Activated CD4-positive, alpha-beta memory T cell treated with anti-CD3 and anti-CD28 coated beads for 36 hours (primary cell): ENCODE data around the gene RING1. TPM values are rescaled to one million over a fixed set of nuclear protein-coding genes. Genes with fewer than 3 reads are reported as not detected.

Source experiments
- CTCF ChIA-PET: fragments of 350-600 bp; sonication (Branson Sonifier 250); formaldehyde crosslinking; loops from one replicate; lab custom pipeline; 2021; ENCODE audit warnings: antibody characterized with exemption, inconsistent platforms; lab: Charles Lee
- POLR2A ChIA-PET: fragments of 350-600 bp; sonication (Branson Sonifier 250); formaldehyde crosslinking; loops from one replicate; lab custom pipeline; 2021; ENCODE audit warnings: antibody characterized with exemption; lab: Charles Lee
- DNase-seq: peaks from one replicate; pipeline ENCODE4 v3.0.0-alpha.2; 2020
- H3K27ac Mint-ChIP-seq: one replicate; pipeline ENCODE4 v1.8.0; 2021; ENCODE audit warnings: mixed read lengths
- H3K27me3 Mint-ChIP-seq: one replicate; pipeline ENCODE4 v1.8.0; 2021; ENCODE audit warnings: mixed read lengths
- H3K36me3 Mint-ChIP-seq: one replicate; pipeline ENCODE4 v1.8.0; 2021; ENCODE audit warnings: mixed read lengths
- H3K4me1 Mint-ChIP-seq: one replicate; pipeline ENCODE4 v1.8.0; 2021; ENCODE audit warnings: low read depth, mixed read lengths
- H3K4me3 Mint-ChIP-seq: one replicate; pipeline ENCODE4 v1.8.0; 2021; ENCODE audit warnings: mild to moderate bottlenecking, mixed read lengths
- H3K9me3 Mint-ChIP-seq: one replicate; pipeline ENCODE4 v1.8.0; 2021; ENCODE audit warnings: mixed read lengths
- intact Hi-C: fragments of 100-400 bp; cut with micrococcal nuclease; formaldehyde crosslinking; loops from one replicate; pipeline ENCODE4 v1.15.1; 2023
- microRNA-seq: library from miRNA; unstranded; fragments of <30 nt; microRNA quantifications from one replicate; pipeline ENCODE4 v1.2.0, GENCODE V29; 2022; ENCODE audit warnings: borderline number of aligned reads, borderline microRNAs expressed, borderline replicate concordance
- total RNA-seq, 2 experiments: library from RNA; stranded (reverse); gene quantifications; one replicate each; pipeline ENCODE4 v1.2.3, GENCODE V29; 2021

The RING1 gene
- total RNA-seq, 2 experiments from 2014 or later: 25.4 to 28.4 TPM

DNA sequence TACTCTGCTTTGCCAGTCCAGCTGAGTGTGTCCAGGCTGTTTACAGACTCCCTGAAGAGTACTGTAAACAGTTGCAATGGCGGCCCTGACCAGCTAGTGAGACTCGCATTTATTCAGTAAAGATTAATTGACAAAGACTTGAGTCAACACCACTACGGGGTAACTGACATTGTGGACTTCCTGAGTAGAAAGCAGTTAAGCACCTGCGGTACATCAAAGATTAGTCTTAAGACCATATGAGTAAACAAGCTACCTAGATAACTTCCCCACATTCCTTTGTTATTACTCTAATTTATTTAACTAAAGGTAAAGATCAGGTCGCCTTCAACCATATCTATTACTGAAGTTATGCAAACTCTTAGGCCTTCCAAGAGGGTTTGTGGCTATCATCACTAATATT is 50.7 kb downstream of the RING1 start:
- no peaks in the 10 kb centered on the region for H3K4me1 Mint-ChIP-seq
- POLR2A ChIA-PET: no interaction called here
- CTCF ChIA-PET: no interaction called here
- no peak overlapping the region for H3K27ac Mint-ChIP-seq
- H3K4me3 Mint-ChIP-seq: no peak overlapping the region
- DNase-seq: no peak
- H3K36me3 Mint-ChIP-seq: peaks cover 41% of the 10 kb centered on the region
- H3K9me3 Mint-ChIP-seq: no peaks in the 10 kb centered on the region
- no peaks in the 10 kb centered on the region for H3K27me3 Mint-ChIP-seq
- intact Hi-C loops: no loop called here

Small RNAs within 50 kb of the gene (microRNA-seq; reads per million reads assigned to microRNA genes)
- 6.3 reads per million, percentile 23 among the genes with 10 or more reads in this experiment for gene MIR219A1

Other genes with a start within 250 kb of the RING1 start
- 100 to 1,000 TPM; 168 to 190 TPM for gene BRD2, start 239.9 kb upstream of the RING1 start, total RNA-seq
- gene HLA-DOA, start 198.9 kb upstream of the RING1 start, total RNA-seq: under 1 TPM; 0.53 to 0.55 TPM
- 10 to 100 TPM; 19.3 to 20.9 TPM for gene HLA-DPA1, start 134.9 kb upstream of the RING1 start, total RNA-seq
- 1 to 10 TPM; 5.1 to 6.9 TPM for gene HLA-DPB1, start 132.5 kb upstream of the RING1 start, total RNA-seq
- 1 to 10 TPM in 1 of 2 experiments, under 1 TPM in 1; 0.69 to 1.0 TPM for gene COL11A2, start 16.0 kb upstream of the RING1 start, total RNA-seq
- 10 to 100 TPM; 40.9 to 41.4 TPM for gene RXRB, start 7.8 kb upstream of the RING1 start, total RNA-seq
- 10 to 100 TPM; 42.0 to 45.7 TPM for gene SLC39A7, start 7.6 kb upstream of the RING1 start, total RNA-seq
- 10 to 100 TPM; 35.3 to 36.1 TPM for gene HSD17B8, start 3.8 kb upstream of the RING1 start, total RNA-seq
- 10 to 100 TPM; 32.7 to 33.7 TPM for gene VPS52, start 63.4 kb downstream of the RING1 start, total RNA-seq
- 1,000 to 10,000 TPM; 4,372 to 4,391 TPM for gene RPS18, start 63.6 kb downstream of the RING1 start, total RNA-seq
- gene B3GALT4, start 68.6 kb downstream of the RING1 start, total RNA-seq: 1 to 10 TPM; 5.9 to 6.7 TPM
- 10 to 100 TPM; 59.4 to 60.7 TPM for gene WDR46, start 80.7 kb downstream of the RING1 start, total RNA-seq
- gene PFDN6, start 81.1 kb downstream of the RING1 start, total RNA-seq: 10 to 100 TPM; 78.5 to 90.9 TPM
- 10 to 100 TPM; 24.6 to 26.0 TPM for gene RGL2, start 90.4 kb downstream of the RING1 start, total RNA-seq
- gene TAPBP, start 105.6 kb downstream of the RING1 start, total RNA-seq: 100 to 1,000 TPM; 202 to 213 TPM
- 10 to 100 TPM; 11.0 to 12.1 TPM for gene ZBTB22, start 109.2 kb downstream of the RING1 start, total RNA-seq
- 10 to 100 TPM; 60.5 to 64.1 TPM for gene DAXX, start 114.5 kb downstream of the RING1 start, total RNA-seq
- gene KIFC1, start 183.3 kb downstream of the RING1 start, total RNA-seq: 100 to 1,000 TPM in 1 of 2 experiments, 10 to 100 TPM in 1; 94.6 to 103 TPM
- 10 to 100 TPM; 32.4 to 42.3 TPM for gene PHF1, start 202.5 kb downstream of the RING1 start, total RNA-seq
- 100 to 1,000 TPM; 190 to 198 TPM for gene CUTA, start 209.6 kb downstream of the RING1 start, total RNA-seq
- 10 to 100 TPM; 34.3 to 35.8 TPM for gene SYNGAP1, start 211.6 kb downstream of the RING1 start, total RNA-seq
- 10 to 100 TPM in 1 of 2 experiments, 1 to 10 TPM in 1; 9.7 to 10.1 TPM for gene ZBTB9, start 246.1 kb downstream of the RING1 start, total RNA-seq